NB4 (cell line): ENCODE results near the gene SELENOS.

ENCODE experiments used
- MYC ChIP-seq: IDR thresholded peaks from 2 replicates; pipeline ENCODE4 v1.6.1; 2011; ENCODE audit warnings: low read depth, low read length
- POLR2A ChIP-seq: IDR thresholded peaks from 2 replicates; pipeline ENCODE4 v1.6.1; 2011; ENCODE audit warnings: mild to moderate bottlenecking; ENCODE audit not compliant: insufficient read length; ENCODE audit errors: extremely low read depth
- TF ChIP-seq, protein P1 (sequence below): IDR thresholded peaks from one replicate; pipeline ENCODE4 v1.5.1; 2012; ENCODE audit warnings: low read depth, low read length
- TF ChIP-seq, protein P2 (sequence below): IDR thresholded peaks from 2 replicates; pipeline ENCODE4 v1.6.1; 2011; ENCODE audit warnings: low read depth, low read length

- TF ChIP-seq, protein P1, sequence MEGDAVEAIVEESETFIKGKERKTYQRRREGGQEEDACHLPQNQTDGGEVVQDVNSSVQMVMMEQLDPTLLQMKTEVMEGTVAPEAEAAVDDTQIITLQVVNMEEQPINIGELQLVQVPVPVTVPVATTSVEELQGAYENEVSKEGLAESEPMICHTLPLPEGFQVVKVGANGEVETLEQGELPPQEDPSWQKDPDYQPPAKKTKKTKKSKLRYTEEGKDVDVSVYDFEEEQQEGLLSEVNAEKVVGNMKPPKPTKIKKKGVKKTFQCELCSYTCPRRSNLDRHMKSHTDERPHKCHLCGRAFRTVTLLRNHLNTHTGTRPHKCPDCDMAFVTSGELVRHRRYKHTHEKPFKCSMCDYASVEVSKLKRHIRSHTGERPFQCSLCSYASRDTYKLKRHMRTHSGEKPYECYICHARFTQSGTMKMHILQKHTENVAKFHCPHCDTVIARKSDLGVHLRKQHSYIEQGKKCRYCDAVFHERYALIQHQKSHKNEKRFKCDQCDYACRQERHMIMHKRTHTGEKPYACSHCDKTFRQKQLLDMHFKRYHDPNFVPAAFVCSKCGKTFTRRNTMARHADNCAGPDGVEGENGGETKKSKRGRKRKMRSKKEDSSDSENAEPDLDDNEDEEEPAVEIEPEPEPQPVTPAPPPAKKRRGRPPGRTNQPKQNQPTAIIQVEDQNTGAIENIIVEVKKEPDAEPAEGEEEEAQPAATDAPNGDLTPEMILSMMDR: no peak
- TF ChIP-seq POLR2A (no peak), MYC (no peak)
- TF ChIP-seq, protein P2, sequence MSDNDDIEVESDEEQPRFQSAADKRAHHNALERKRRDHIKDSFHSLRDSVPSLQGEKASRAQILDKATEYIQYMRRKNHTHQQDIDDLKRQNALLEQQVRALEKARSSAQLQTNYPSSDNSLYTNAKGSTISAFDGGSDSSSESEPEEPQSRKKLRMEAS: no peak
These were observed 22.3 kb downstream of the SELENOS start for GRCh38 chr15:101255051-101255395.
